SK-N-MC (cell line): ENCODE data around the gene URAD.

Experiments
- EZH2 ChIP-seq: fragments of 200-600 bp; sonication (generic); IDR thresholded peaks from one replicate; pipeline ENCODE4 v1.6.1; 2017; ENCODE audit warnings: antibody characterized with exemption
- POLR2AphosphoS5 ChIP-seq: IDR thresholded peaks from 2 replicates; pipeline ENCODE4 v1.6.1; 2012; ENCODE audit warnings: mild to moderate bottlenecking, low read depth, low read length, borderline replicate concordance

GRCh38 chr13:27966641-27967202, 21.8 kb downstream of the URAD start:
- no peak for TF ChIP-seq EZH2
- no peak for TF ChIP-seq POLR2AphosphoS5
